Loucy (cell line): ENCODE data around the gene DVL2.

Experiments used
- H2AFZ ChIP-seq: fragments of 200-600 bp; sonication (generic); 2 replicates; pipeline ENCODE4 v1.6.0; 2016; ENCODE audit warnings: antibody characterized with exemption, mild to moderate bottlenecking, low read length, moderate library complexity
- H3F3A ChIP-seq: fragments of 200-600 bp; 2 replicates; pipeline ENCODE4 v1.6.0; 2016; ENCODE audit warnings: antibody characterized with exemption, low read depth, mild to moderate bottlenecking
- H3K27me3 ChIP-seq: fragments of 200-600 bp; sonication (generic); 2 replicates; pipeline ENCODE4 v1.6.1; 2014; ENCODE audit warnings: low read length, mild to moderate bottlenecking; ENCODE audit not compliant: insufficient read depth, poor library complexity, severe bottlenecking
- H3K36me3 ChIP-seq: fragments of 200-600 bp; sonication (generic); 2 replicates; pipeline ENCODE4 v1.6.1; 2016; ENCODE audit warnings: low read length; ENCODE audit not compliant: insufficient read depth
- H3K4me1 ChIP-seq: fragments of 200-600 bp; sonication (generic); 2 replicates; pipeline ENCODE4 v1.5.1; 2014; ENCODE audit warnings: low read length, mild to moderate bottlenecking; ENCODE audit not compliant: insufficient read depth, poor library complexity, severe bottlenecking
- H3K4me2 ChIP-seq: fragments of 200-600 bp; sonication (generic); 2 replicates; pipeline ENCODE4 v1.6.0; 2014; ENCODE audit warnings: antibody characterized with exemption, low read length, low read depth, mild to moderate bottlenecking; ENCODE audit not compliant: poor library complexity, severe bottlenecking
- H3K4me3 ChIP-seq: fragments of 200-600 bp; sonication (generic); 2 replicates; pipeline ENCODE4 v1.5.1; 2014; ENCODE audit warnings: low read length, mild to moderate bottlenecking, mixed read lengths; ENCODE audit not compliant: poor library complexity, severe bottlenecking
- H3K79me2 ChIP-seq: fragments of 200-600 bp; sonication (generic); 2 replicates; pipeline ENCODE4 v1.6.1; 2014; ENCODE audit warnings: low read length; ENCODE audit not compliant: insufficient read depth
- H3K9ac ChIP-seq: fragments of 200-600 bp; sonication (generic); 2 replicates; pipeline ENCODE4 v1.6.0; 2014; ENCODE audit warnings: mild to moderate bottlenecking, low read depth, low read length, moderate library complexity; ENCODE audit not compliant: poor library complexity, severe bottlenecking
- H3K9me2 ChIP-seq: fragments of 200-600 bp; sonication (generic); replicated peaks from 2 replicates; pipeline ENCODE4 v1.6.1; 2016; ENCODE audit warnings: low read depth, low read length, mixed read lengths
- H3K9me3 ChIP-seq: fragments of 200-600 bp; sonication (generic); 2 replicates; pipeline ENCODE4 v1.6.1; 2014; ENCODE audit warnings: mild to moderate bottlenecking, antibody characterized with exemption, low read length, low read depth; ENCODE audit not compliant: insufficient read depth
- H4K20me1 ChIP-seq: fragments of 200-600 bp; sonication (generic); 2 replicates; pipeline ENCODE4 v1.6.0; 2014; ENCODE audit warnings: antibody characterized with exemption, low read length, mild to moderate bottlenecking; ENCODE audit not compliant: insufficient read depth, poor library complexity, severe bottlenecking
- CTCF ChIP-seq: fragments of 200-600 bp; sonication (generic); conservative IDR thresholded peaks from 2 replicates; pipeline ENCODE4 v1.5.1; 2014; ENCODE audit warnings: mild to moderate bottlenecking, antibody characterized with exemption, low read length
- EZH2phosphoT487 ChIP-seq: fragments of 200-600 bp; IDR thresholded peaks from 2 replicates; pipeline ENCODE4 v1.6.1; 2018; ENCODE audit warnings: antibody characterized with exemption, mild to moderate bottlenecking, moderate library complexity, borderline replicate concordance

Gene DVL2

GRCh38 chr17:7223375-7223774 lies 10.9 kb downstream of the DVL2 start:
- no peaks in the 10 kb centered on the region for H3K9me2 ChIP-seq
- H3K36me3 ChIP-seq, result peaks cover 48% of the 10 kb centered on the region; the same call in 1 of the 2 replicates
- peaks cover 13% of the 10 kb centered on the region for H4K20me1 ChIP-seq
- H3F3A ChIP-seq, result no peaks in the 10 kb centered on the region
- no peak overlapping the region for H2AFZ ChIP-seq
- H3K27me3 ChIP-seq, result no peaks in the 10 kb centered on the region
- H3K4me3 ChIP-seq, result no peak overlapping the region
- H3K9ac ChIP-seq, result no peak overlapping the region
- H3K9me3 ChIP-seq, result no peaks in the 10 kb centered on the region
- no peak for TF ChIP-seq CTCF
- no peak for TF ChIP-seq EZH2phosphoT487
- H3K79me2 ChIP-seq, result peaks cover 22% of the 10 kb centered on the region; the same call in 1 of the 2 replicates
- H3K4me2 ChIP-seq, result no peak overlapping the region
- peaks cover 18% of the 10 kb centered on the region for H3K4me1 ChIP-seq

GRCh38 chr17:7222972-7223292 lies 11.4 kb downstream of the DVL2 start:
- Histone ChIP-seq H3K9ac (no peak overlapping the region), H3K4me1 (peaks cover 22% of the 10 kb centered on the region), H4K20me1 (peaks cover 13% of the 10 kb centered on the region)

GRCh38 chr17:7222093-7222971 lies 12.0 kb downstream of the DVL2 start:
- peaks cover 38% of the 10 kb centered on the region; the same call in 1 of the 2 replicates for H3K36me3 ChIP-seq
- no peak overlapping the region for H3K4me2 ChIP-seq
- no peak overlapping the region for H3K9ac ChIP-seq
- peaks cover 13% of the 10 kb centered on the region for H4K20me1 ChIP-seq
- H3F3A ChIP-seq, result no peaks in the 10 kb centered on the region
- H3K79me2 ChIP-seq, result peaks cover 15% of the 10 kb centered on the region; the same call in 1 of the 2 replicates
- H3K4me3 ChIP-seq, result no peak overlapping the region
- H3K4me1 ChIP-seq, result peaks cover 26% of the 10 kb centered on the region
- TF ChIP-seq CTCF (no peak), EZH2phosphoT487 (no peak)
- H3K9me2 ChIP-seq, result no peaks in the 10 kb centered on the region
- H3K27me3 ChIP-seq, result no peaks in the 10 kb centered on the region
- H2AFZ ChIP-seq, result no peak overlapping the region
- no peaks in the 10 kb centered on the region for H3K9me3 ChIP-seq

More at GRCh38 chr17:7222972-7223292, 11.4 kb downstream of the DVL2 start:
- no peak overlapping the region for H3K4me2 ChIP-seq
- H3F3A ChIP-seq, result no peaks in the 10 kb centered on the region
- TF ChIP-seq CTCF (no peak), EZH2phosphoT487 (no peak)
- H3K9me3 ChIP-seq, result no peaks in the 10 kb centered on the region
- no peaks in the 10 kb centered on the region for H3K9me2 ChIP-seq
- H3K27me3 ChIP-seq, result no peaks in the 10 kb centered on the region
- peaks cover 17% of the 10 kb centered on the region; the same call in 1 of the 2 replicates for H3K79me2 ChIP-seq
- peaks cover 43% of the 10 kb centered on the region; the same call in 1 of the 2 replicates for H3K36me3 ChIP-seq
- no peak overlapping the region for H2AFZ ChIP-seq
- H3K4me3 ChIP-seq, result no peak overlapping the region
